ENCODE results near the gene STARD8.

The STARD8 gene, protein sequence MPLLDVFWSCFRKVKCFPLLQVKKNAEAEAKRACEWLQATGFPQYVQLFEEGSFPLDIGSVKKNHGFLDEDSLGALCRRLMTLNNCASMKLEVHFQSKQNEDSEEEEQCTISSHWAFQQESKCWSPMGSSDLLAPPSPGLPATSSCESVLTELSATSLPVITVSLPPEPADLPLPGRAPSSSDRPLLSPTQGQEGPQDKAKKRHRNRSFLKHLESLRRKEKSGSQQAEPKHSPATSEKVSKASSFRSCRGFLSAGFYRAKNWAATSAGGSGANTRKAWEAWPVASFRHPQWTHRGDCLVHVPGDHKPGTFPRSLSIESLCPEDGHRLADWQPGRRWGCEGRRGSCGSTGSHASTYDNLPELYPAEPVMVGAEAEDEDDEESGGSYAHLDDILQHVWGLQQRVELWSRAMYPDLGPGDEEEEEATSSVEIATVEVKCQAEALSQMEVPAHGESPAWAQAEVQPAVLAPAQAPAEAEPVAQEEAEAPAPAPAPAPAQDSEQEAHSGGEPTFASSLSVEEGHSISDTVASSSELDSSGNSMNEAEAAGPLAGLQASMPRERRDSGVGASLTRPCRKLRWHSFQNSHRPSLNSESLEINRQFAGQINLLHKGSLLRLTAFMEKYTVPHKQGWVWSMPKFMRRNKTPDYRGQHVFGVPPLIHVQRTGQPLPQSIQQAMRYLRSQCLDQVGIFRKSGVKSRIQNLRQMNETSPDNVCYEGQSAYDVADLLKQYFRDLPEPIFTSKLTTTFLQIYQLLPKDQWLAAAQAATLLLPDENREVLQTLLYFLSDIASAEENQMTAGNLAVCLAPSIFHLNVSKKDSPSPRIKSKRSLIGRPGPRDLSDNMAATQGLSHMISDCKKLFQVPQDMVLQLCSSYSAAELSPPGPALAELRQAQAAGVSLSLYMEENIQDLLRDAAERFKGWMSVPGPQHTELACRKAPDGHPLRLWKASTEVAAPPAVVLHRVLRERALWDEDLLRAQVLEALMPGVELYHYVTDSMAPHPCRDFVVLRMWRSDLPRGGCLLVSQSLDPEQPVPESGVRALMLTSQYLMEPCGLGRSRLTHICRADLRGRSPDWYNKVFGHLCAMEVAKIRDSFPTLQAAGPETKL

DNA sequence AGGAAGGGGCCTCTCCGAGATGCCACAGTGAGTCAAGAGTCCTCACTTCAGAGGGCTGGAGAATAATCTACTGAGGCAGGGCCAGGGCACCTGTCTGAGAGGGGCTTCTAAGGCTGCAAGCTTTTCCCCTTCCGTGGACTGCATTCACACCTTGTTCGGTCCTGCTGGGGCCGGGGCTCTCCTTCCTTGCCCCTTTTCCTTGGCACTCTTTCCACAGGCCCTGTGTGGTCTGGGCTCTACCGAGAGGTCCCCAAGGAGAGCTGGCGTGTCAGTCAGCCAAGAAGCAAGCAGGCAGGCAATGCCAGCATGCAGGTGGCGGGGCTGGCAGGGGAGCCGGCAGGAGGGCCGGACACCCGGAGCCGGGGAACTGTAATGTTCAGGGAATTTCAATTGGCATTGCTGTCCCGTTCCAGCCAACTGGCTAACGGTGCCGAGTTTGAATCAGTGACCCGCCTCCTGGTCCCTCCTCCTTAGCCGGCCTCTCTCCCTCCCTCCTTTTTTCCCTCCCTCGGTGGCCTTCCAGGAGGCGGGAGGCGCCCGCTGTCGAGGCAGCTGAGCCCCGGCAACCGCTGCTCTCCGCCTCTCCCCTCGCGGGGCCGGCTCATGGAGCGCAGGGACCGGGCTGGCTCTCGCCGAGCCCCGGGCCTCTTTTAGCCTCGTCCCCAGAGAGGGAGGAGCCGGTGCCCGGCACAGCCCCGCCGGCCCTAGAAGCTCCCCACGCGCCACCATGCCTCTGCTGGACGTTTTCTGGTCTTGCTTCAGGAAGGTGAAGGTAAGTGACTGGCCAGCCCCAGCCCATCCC lies at the start of gene STARD8:
Gene STARD8, plus strand, starts transcription at position 511 of the 802 bp plus-strand sequence. Its CDS starts 217 bp downstream, at position 728.
- TF ChIP-seq ZNF8 (CRISPR knock-in tag; IDR thresholded peaks at IDR 0.05) = no peak
- no peak for TF ChIP-seq GLIS3 (CRISPR knock-in tag; IDR thresholded peaks at IDR 0.05)
- no peak for TF ChIP-seq TOX (CRISPR knock-in tag; IDR thresholded peaks at IDR 0.05; ENCODE audit: borderline replicate concordance)
- TF ChIP-seq OSR1 (CRISPR knock-in tag; IDR thresholded peaks at IDR 0.05) = no peak
- no peak for TF ChIP-seq ESRRG (CRISPR knock-in tag; IDR thresholded peaks at IDR 0.05)
- TF ChIP-seq ZFP30 (CRISPR knock-in tag; IDR thresholded peaks at IDR 0.05) = no peak
- TF ChIP-seq, protein P1, sequence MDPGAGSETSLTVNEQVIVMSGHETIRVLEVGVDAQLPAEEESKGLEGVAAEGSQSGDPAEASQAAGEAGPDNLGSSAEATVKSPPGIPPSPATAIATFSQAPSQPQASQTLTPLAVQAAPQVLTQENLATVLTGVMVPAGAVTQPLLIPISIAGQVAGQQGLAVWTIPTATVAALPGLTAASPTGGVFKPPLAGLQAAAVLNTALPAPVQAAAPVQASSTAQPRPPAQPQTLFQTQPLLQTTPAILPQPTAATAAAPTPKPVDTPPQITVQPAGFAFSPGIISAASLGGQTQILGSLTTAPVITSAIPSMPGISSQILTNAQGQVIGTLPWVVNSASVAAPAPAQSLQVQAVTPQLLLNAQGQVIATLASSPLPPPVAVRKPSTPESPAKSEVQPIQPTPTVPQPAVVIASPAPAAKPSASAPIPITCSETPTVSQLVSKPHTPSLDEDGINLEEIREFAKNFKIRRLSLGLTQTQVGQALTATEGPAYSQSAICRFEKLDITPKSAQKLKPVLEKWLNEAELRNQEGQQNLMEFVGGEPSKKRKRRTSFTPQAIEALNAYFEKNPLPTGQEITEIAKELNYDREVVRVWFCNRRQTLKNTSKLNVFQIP (CRISPR knock-in tag; IDR thresholded peaks at IDR 0.05; ENCODE audit: borderline replicate concordance, low read depth) = no peak
- TF ChIP-seq ISL1 (CRISPR knock-in tag; IDR thresholded peaks at IDR 0.05) = no peak
- TF ChIP-seq, protein P2, sequence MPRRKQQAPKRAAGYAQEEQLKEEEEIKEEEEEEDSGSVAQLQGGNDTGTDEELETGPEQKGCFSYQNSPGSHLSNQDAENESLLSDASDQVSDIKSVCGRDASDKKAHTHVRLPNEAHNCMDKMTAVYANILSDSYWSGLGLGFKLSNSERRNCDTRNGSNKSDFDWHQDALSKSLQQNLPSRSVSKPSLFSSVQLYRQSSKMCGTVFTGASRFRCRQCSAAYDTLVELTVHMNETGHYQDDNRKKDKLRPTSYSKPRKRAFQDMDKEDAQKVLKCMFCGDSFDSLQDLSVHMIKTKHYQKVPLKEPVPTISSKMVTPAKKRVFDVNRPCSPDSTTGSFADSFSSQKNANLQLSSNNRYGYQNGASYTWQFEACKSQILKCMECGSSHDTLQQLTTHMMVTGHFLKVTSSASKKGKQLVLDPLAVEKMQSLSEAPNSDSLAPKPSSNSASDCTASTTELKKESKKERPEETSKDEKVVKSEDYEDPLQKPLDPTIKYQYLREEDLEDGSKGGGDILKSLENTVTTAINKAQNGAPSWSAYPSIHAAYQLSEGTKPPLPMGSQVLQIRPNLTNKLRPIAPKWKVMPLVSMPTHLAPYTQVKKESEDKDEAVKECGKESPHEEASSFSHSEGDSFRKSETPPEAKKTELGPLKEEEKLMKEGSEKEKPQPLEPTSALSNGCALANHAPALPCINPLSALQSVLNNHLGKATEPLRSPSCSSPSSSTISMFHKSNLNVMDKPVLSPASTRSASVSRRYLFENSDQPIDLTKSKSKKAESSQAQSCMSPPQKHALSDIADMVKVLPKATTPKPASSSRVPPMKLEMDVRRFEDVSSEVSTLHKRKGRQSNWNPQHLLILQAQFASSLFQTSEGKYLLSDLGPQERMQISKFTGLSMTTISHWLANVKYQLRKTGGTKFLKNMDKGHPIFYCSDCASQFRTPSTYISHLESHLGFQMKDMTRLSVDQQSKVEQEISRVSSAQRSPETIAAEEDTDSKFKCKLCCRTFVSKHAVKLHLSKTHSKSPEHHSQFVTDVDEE (CRISPR knock-in tag; IDR thresholded peaks at IDR 0.05) = no peak
- TF ChIP-seq ZFP3 (CRISPR knock-in tag; IDR thresholded peaks at IDR 0.05) = no peak
- no peak for TF ChIP-seq BACH2 (CRISPR knock-in tag; IDR thresholded peaks at IDR 0.05; ENCODE audit: borderline replicate concordance)
- ATAC-seq = peak; percentile 88

DNA sequence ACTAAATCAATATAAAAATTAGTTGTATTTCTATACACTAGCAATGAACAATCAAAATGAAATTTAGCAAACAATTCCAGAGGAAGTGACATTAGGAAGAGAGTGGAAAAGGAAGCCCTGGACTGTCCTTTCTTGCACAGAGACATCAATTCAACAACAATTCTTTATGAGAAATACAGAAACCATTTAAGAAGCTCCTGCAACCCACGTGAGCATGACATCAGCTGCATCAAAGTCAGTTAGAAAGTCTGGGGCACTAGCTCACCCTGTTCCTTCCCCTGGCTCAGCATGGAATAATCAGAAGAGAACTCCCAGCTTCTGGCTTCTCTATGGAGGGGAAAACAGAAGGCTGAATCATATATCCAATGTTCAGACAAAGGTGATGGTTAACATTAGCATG lies 48.6 kb upstream of the STARD8 start:
- ATAC-seq = no peak
- TF ChIP-seq TOX (CRISPR knock-in tag; IDR thresholded peaks at IDR 0.05; ENCODE audit: borderline replicate concordance) (no peak), ZNF8 (CRISPR knock-in tag; IDR thresholded peaks at IDR 0.05) (no peak)
- TF ChIP-seq, protein P3, sequence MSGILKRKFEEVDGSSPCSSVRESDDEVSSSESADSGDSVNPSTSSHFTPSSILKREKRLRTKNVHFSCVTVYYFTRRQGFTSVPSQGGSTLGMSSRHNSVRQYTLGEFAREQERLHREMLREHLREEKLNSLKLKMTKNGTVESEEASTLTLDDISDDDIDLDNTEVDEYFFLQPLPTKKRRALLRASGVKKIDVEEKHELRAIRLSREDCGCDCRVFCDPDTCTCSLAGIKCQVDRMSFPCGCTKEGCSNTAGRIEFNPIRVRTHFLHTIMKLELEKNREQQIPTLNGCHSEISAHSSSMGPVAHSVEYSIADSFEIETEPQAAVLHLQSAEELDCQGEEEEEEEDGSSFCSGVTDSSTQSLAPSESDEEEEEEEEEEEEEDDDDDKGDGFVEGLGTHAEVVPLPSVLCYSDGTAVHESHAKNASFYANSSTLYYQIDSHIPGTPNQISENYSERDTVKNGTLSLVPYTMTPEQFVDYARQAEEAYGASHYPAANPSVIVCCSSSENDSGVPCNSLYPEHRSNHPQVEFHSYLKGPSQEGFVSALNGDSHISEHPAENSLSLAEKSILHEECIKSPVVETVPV (CRISPR knock-in tag; IDR thresholded peaks at IDR 0.05) = no peak

DNA sequence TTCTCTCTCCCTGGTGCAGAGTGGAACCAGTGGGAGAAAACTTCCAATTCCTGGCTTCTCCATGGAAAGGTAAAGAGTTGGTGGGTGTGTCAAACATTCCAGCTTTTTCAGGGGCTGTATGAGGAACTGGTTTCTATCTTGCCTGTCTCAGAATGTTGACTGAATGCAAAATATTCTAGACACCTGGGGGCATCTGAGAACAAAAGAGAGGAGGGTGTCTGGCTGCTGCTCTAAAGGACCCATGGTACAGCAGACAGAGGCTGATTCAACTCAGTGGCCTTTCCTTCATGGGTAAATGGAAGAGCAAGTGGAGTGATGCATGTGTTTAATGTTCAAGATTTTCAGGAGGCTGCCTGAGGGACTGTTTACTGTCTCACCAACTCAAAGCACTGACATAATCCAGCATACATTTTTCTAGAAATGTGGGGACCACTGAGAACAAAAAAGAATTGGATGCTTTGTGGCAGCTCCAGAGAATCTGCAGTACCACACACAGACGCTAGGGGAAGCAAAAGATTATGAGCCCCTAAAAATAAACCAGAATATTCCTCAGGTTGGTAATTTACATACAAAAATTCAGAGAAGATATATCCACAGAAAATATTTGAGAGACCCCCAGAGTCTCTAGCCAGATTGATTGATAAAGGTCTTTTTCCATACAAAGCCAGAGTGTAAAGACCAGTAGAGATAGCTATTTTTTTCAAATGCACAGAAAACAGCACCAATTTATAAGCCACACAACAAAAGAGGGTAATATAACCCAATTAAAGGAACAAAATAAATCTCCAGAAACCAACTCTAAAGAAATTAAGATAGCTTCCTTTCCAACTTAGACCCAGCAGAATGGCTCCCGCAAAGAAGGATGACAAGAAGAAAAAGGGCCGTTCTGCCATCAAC lies 48.0 kb upstream of the STARD8 start:
- no peak for TF ChIP-seq PPARA (CRISPR knock-in tag; IDR thresholded peaks at IDR 0.05; ENCODE audit: borderline replicate concordance)
- no peak for TF ChIP-seq ZNF70 (CRISPR knock-in tag; IDR thresholded peaks at IDR 0.05)
- TF ChIP-seq ARNTL (CRISPR knock-in tag; IDR thresholded peaks at IDR 0.05; ENCODE audit: borderline replicate concordance, low read depth) = no peak
- TF ChIP-seq SNAI2 (CRISPR knock-in tag; IDR thresholded peaks at IDR 0.05) = no peak
- TF ChIP-seq, protein P2 (CRISPR knock-in tag; IDR thresholded peaks at IDR 0.05) = no peak
- TF ChIP-seq OSR1 (CRISPR knock-in tag; IDR thresholded peaks at IDR 0.05) = no peak
- TF ChIP-seq CSDC2 (CRISPR knock-in tag; IDR thresholded peaks at IDR 0.05) = no peak
- no peak for TF ChIP-seq ZNF565 (CRISPR knock-in tag; conservative IDR thresholded peaks at IDR 0.05; ENCODE audit: low read depth)
- no peak for TF ChIP-seq TCF4 (CRISPR knock-in tag; IDR thresholded peaks at IDR 0.05; ENCODE audit: borderline replicate concordance)
- no peak for TF ChIP-seq BACH2 (CRISPR knock-in tag; IDR thresholded peaks at IDR 0.05; ENCODE audit: borderline replicate concordance)
- TF ChIP-seq, protein P4, sequence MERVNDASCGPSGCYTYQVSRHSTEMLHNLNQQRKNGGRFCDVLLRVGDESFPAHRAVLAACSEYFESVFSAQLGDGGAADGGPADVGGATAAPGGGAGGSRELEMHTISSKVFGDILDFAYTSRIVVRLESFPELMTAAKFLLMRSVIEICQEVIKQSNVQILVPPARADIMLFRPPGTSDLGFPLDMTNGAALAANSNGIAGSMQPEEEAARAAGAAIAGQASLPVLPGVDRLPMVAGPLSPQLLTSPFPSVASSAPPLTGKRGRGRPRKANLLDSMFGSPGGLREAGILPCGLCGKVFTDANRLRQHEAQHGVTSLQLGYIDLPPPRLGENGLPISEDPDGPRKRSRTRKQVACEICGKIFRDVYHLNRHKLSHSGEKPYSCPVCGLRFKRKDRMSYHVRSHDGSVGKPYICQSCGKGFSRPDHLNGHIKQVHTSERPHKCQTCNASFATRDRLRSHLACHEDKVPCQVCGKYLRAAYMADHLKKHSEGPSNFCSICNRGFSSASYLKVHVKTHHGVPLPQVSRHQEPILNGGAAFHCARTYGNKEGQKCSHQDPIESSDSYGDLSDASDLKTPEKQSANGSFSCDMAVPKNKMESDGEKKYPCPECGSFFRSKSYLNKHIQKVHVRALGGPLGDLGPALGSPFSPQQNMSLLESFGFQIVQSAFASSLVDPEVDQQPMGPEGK (CRISPR knock-in tag; IDR thresholded peaks at IDR 0.05; ENCODE audit: borderline replicate concordance) = no peak
- no peak for TF ChIP-seq RARB (CRISPR knock-in tag; IDR thresholded peaks at IDR 0.05)
- TF ChIP-seq ZNF8 (CRISPR knock-in tag; IDR thresholded peaks at IDR 0.05) = no peak
- no peak for TF ChIP-seq GLIS3 (CRISPR knock-in tag; IDR thresholded peaks at IDR 0.05)
- no peak for TF ChIP-seq ISL1 (CRISPR knock-in tag; IDR thresholded peaks at IDR 0.05)
- no peak for TF ChIP-seq ZFP30 (CRISPR knock-in tag; IDR thresholded peaks at IDR 0.05)
- no peak for ATAC-seq
